Liver (tissue), 9 donors: ENCODE measurements around the gene BRD4. TPM values are rescaled to one million over a fixed set of nuclear protein-coding genes. Genes with fewer than 3 reads are reported as not detected.

Source experiments
- DNase-seq: peaks from one replicate; pipeline ENCODE4 v3.0.0-alpha.2; 2017; ENCODE audit warnings: low spot score
- H3K27ac ChIP-seq, 2 donors: one replicate each; pipeline ENCODE4 v1.7.0; 2013; ENCODE audit warnings: inconsistent platforms in 2 of 2, low read length in 2 of 2, control low read depth in 1 of 2, low read depth in 1 of 2, mild to moderate bottlenecking in 1 of 2
- H3K27me3 ChIP-seq, 4 donors: one replicate each; pipeline versions ENCODE4 v1.6.1 to v1.7.0; 2013; ENCODE audit warnings: low read length in 3 of 4, inconsistent platforms in 1 of 4, mild to moderate bottlenecking in 1 of 4, moderate library complexity in 1 of 4; ENCODE audit not compliant: control insufficient read depth in 4 of 4, insufficient read depth in 4 of 4
- H3K36me3 ChIP-seq, 4 donors: one replicate each; pipeline versions ENCODE4 v1.6.1 to v1.7.0; 2013; ENCODE audit warnings: low read length in 3 of 4, mild to moderate bottlenecking in 3 of 4, low read depth in 1 of 4, moderate library complexity in 1 of 4; ENCODE audit not compliant: control insufficient read depth in 4 of 4, insufficient read depth in 3 of 4
- H3K4me1 ChIP-seq, 4 donors: one replicate each; pipeline versions ENCODE4 v1.6.1 to v1.7.0; 2013; ENCODE audit warnings: low read length in 3 of 4, mild to moderate bottlenecking in 3 of 4, moderate library complexity in 1 of 4; ENCODE audit not compliant: control insufficient read depth in 4 of 4, insufficient read depth in 4 of 4
- H3K4me3 ChIP-seq, 3 donors: one replicate each; pipeline versions ENCODE4 v1.6.1 to v1.7.0; 2013; ENCODE audit warnings: low read length in 3 of 3, control low read depth in 1 of 3, low read depth in 1 of 3, mild to moderate bottlenecking in 1 of 3
- H3K9ac ChIP-seq, 2 donors: one replicate each; pipeline ENCODE4 v1.7.0; 2013; ENCODE audit warnings: low read length in 2 of 2, mild to moderate bottlenecking in 2 of 2, moderate library complexity in 2 of 2, control low read depth in 1 of 2, low read depth in 1 of 2
- H3K9me3 ChIP-seq, 4 donors: one replicate each; pipeline versions ENCODE4 v1.6.1 to v1.7.0; 2013; ENCODE audit warnings: low read length in 3 of 4; ENCODE audit not compliant: control insufficient read depth in 4 of 4
- EGR1 ChIP-seq, 2 donors: IDR thresholded peaks; 2 replicates each; pipeline ENCODE4 v1.6.1; 2016 to 2018; ENCODE audit warnings: antibody characterized with exemption in 2 of 2, low read depth in 2 of 2
- FOXA1 ChIP-seq: IDR thresholded peaks from 2 replicates; pipeline ENCODE4 v1.6.1; 2016; ENCODE audit warnings: antibody characterized with exemption
- FOXA2 ChIP-seq: IDR thresholded peaks from 2 replicates; pipeline ENCODE4 v1.6.1; 2016; ENCODE audit warnings: antibody characterized with exemption
- GABPA ChIP-seq, 2 donors: IDR thresholded peaks in 1 of 2; conservative IDR thresholded peaks in 1 of 2; 2 replicates each; pipeline ENCODE4 v1.6.1; 2016; ENCODE audit warnings: antibody characterized with exemption in 2 of 2, mild to moderate bottlenecking in 1 of 2, moderate library complexity in 1 of 2
- HNF4A ChIP-seq, 2 donors: conservative IDR thresholded peaks; 2 replicates each; pipeline ENCODE4 v1.6.1; 2016; ENCODE audit warnings: antibody characterized with exemption in 2 of 2, mild to moderate bottlenecking in 2 of 2
- HNF4G ChIP-seq: IDR thresholded peaks from 2 replicates; pipeline ENCODE4 v1.6.1; 2016; ENCODE audit warnings: antibody characterized with exemption
- JUND ChIP-seq, 2 donors: IDR thresholded peaks; 2 replicates each; pipeline ENCODE4 v1.6.1; 2016; ENCODE audit warnings: antibody characterized with exemption in 2 of 2
- NR2F2 ChIP-seq: IDR thresholded peaks from 2 replicates; pipeline ENCODE4 v1.6.1; 2016; ENCODE audit warnings: antibody characterized with exemption
- RAD21 ChIP-seq, 2 donors: IDR thresholded peaks; 2 replicates each; pipeline ENCODE4 v1.6.1; 2016; ENCODE audit warnings: antibody characterized with exemption in 2 of 2, mild to moderate bottlenecking in 2 of 2
- RXRA ChIP-seq, 2 donors: IDR thresholded peaks; 2 replicates each; pipeline ENCODE4 v1.6.1; 2017 to 2018; ENCODE audit warnings: antibody characterized with exemption in 2 of 2, mild to moderate bottlenecking in 1 of 2
- SP1 ChIP-seq: IDR thresholded peaks from 2 replicates; pipeline ENCODE4 v1.6.1; 2018; ENCODE audit warnings: antibody characterized with exemption, mild to moderate bottlenecking
- TAF1 ChIP-seq: conservative IDR thresholded peaks from 2 replicates; pipeline ENCODE4 v1.6.1; 2016; ENCODE audit warnings: antibody characterized with exemption, mild to moderate bottlenecking
- YY1 ChIP-seq: IDR thresholded peaks from 2 replicates; pipeline ENCODE4 v1.6.1; 2016; ENCODE audit warnings: antibody characterized with exemption, mild to moderate bottlenecking
- WGBS: extraction: QIAGEN DNeasy Blood & Tissue Kit; methylation state at CpG from one replicate; pipeline ENCODE4 v1.1.7; 2013; 5-methylcytosine and 5-hydroxymethylcytosine counted together
- polyA plus RNA-seq, 2 donors: library from polyadenylated mRNA; stranded (reverse) in 1 of 2; unstranded in 1 of 2; fragments of 200-250 nt in 1 of 2; fragments of >200 nt in 1 of 2; fragmentation: Nextera tagmentation in 1 of 2; extraction: Ambion mirVana in 1 of 2; gene quantifications; one replicate each; pipeline versions ENCODE4 v1.2.1 to v1.2.3, GENCODE V29; 2013 to 2015
- total RNA-seq, 2 donors: library from RNA; depleted of rRNA; stranded (reverse); fragments of >200 nt; gene quantifications; one replicate each; pipeline ENCODE4 v1.2.3, GENCODE V29; 2014
- TF ChIP-seq, protein P1 (sequence below): IDR thresholded peaks from 2 replicates; pipeline ENCODE4 v1.6.1; 2016; ENCODE audit warnings: antibody characterized with exemption
- TF ChIP-seq, protein P2 (sequence below): IDR thresholded peaks from 2 replicates; pipeline ENCODE4 v1.6.1; 2016; ENCODE audit warnings: antibody characterized with exemption
- TF ChIP-seq, protein P3 (sequence below): fragments of 150-350 bp; IDR thresholded peaks from 2 replicates; pipeline ENCODE4 v1.5.1; 2017; ENCODE audit warnings: improper control_type of control experiment, low read depth, low read length; ENCODE audit not compliant: missing input control
- donor health status: healthy.
- donor health status: healthy.
- donor health status: healthy.
- donor health status: healthy.
- donor health status: healthy.

Gene BRD4
- total and polyA plus RNA-seq, 4 donors, result 13.6 to 25.8 (median 20.5) TPM

DNA sequence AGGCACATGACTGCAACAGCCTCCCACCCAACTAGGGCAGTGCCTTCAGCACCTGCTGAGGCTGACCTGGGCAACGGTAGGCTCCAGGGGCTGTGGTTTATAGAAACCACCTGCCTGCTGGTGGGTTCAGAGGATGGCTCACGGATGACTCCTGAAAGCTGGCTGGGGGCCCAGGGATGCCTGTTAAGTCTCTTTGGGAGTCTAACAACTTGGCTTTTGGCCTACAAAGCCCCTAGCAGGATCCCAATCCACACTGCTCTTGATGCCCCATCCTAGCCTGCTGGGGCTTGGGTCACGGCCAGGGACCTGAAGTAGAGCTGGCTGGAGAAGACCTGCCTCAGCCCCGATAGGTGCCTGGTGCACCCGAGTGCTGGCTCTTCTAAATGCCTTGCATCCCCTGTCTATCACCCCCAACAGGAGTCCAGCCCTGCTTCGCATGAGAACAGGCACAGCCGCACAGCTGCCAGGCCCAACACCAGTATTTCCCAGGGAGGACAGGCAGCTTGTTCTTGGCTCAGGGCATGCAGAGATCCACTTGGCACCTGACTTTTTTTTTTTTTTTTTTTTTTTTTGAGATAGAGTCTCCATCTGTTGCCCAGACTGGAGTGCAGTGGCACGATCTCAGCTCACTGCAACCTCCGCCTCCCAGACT lies 91.0 kb downstream of the BRD4 start:
- DNase-seq, result no peak
- no peak overlapping the region for H3K9ac ChIP-seq
- H3K9me3 ChIP-seq, result no peaks in the 10 kb centered on the region
- H3K36me3 ChIP-seq, result peaks cover 20 to 82% (median 36%) of the 10 kb centered on the region in 4 donors
- TF ChIP-seq YY1 (no peak), JUND (IDR thresholded peaks at IDR 0.05) (no peak), EGR1 (IDR thresholded peaks at IDR 0.05; ENCODE audit: low read depth in 2 of 2) (no peak), HNF4G (no peak), RAD21 (IDR thresholded peaks at IDR 0.05) (no peak), RXRA (IDR thresholded peaks at IDR 0.05) (no peak), NR2F2 (no peak), HNF4A (conservative IDR thresholded peaks at IDR 0.05) (no peak)
- TF ChIP-seq, protein P1, sequence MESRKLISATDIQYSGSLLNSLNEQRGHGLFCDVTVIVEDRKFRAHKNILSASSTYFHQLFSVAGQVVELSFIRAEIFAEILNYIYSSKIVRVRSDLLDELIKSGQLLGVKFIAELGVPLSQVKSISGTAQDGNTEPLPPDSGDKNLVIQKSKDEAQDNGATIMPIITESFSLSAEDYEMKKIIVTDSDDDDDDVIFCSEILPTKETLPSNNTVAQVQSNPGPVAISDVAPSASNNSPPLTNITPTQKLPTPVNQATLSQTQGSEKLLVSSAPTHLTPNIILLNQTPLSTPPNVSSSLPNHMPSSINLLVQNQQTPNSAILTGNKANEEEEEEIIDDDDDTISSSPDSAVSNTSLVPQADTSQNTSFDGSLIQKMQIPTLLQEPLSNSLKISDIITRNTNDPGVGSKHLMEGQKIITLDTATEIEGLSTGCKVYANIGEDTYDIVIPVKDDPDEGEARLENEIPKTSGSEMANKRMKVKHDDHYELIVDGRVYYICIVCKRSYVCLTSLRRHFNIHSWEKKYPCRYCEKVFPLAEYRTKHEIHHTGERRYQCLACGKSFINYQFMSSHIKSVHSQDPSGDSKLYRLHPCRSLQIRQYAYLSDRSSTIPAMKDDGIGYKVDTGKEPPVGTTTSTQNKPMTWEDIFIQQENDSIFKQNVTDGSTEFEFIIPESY, result no peak
- TF ChIP-seq, protein P2, sequence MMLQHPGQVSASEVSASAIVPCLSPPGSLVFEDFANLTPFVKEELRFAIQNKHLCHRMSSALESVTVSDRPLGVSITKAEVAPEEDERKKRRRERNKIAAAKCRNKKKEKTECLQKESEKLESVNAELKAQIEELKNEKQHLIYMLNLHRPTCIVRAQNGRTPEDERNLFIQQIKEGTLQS, result no peak
- TF ChIP-seq, protein P3, sequence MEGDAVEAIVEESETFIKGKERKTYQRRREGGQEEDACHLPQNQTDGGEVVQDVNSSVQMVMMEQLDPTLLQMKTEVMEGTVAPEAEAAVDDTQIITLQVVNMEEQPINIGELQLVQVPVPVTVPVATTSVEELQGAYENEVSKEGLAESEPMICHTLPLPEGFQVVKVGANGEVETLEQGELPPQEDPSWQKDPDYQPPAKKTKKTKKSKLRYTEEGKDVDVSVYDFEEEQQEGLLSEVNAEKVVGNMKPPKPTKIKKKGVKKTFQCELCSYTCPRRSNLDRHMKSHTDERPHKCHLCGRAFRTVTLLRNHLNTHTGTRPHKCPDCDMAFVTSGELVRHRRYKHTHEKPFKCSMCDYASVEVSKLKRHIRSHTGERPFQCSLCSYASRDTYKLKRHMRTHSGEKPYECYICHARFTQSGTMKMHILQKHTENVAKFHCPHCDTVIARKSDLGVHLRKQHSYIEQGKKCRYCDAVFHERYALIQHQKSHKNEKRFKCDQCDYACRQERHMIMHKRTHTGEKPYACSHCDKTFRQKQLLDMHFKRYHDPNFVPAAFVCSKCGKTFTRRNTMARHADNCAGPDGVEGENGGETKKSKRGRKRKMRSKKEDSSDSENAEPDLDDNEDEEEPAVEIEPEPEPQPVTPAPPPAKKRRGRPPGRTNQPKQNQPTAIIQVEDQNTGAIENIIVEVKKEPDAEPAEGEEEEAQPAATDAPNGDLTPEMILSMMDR, result no peak
- no peak overlapping the region for H3K27ac ChIP-seq
- H3K4me3 ChIP-seq, result no peak overlapping the region
- H3K27me3 ChIP-seq, result no peaks in the 10 kb centered on the region
- WGBS, result 92% methylated on average over 9 of the region's 9 CpGs
- no peaks in the 10 kb centered on the region for H3K4me1 ChIP-seq

DNA sequence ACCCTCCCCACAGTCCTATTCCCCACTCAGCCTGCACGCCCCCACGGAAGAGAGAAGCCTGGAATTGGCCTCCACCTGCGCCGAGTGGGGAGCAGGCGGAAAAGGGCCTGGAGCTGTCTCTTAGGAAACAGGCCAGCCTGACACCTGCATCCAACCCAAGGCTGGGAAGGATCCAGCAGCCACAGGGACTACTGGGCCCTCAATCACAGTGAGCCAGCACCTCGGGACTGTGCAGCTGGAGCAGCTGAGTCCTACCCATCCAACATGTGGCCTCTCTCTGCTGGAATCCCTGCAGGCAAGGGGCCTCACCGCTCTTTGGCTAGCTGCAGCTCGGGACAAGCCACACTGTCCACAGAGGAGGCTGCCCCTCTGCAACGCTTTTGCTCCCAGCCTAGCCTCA lies 91.8 kb downstream of the BRD4 start:
- Histone ChIP-seq H3K27ac (no peak overlapping the region), H3K36me3 (peaks cover 18 to 83% (median 39%) of the 10 kb centered on the region in 4 donors), H3K4me3 (no peak overlapping the region), H3K9ac (no peak overlapping the region), H3K4me1 (no peaks in the 10 kb centered on the region), H3K27me3 (no peaks in the 10 kb centered on the region), H3K9me3 (no peaks in the 10 kb centered on the region)
- TF ChIP-seq SP1 (no peak), HNF4G (no peak), TAF1 (no peak), NR2F2 (no peak), FOXA1 (no peak), GABPA (IDR thresholded peaks at IDR 0.05 in 1 of 2, conservative IDR thresholded peaks at IDR 0.05 in 1 of 2) (no peak), EGR1 (IDR thresholded peaks at IDR 0.05; ENCODE audit: low read depth in 2 of 2) (no peak), YY1 (no peak), JUND (IDR thresholded peaks at IDR 0.05) (no peak), RAD21 (IDR thresholded peaks at IDR 0.05) (no peak), FOXA2 (no peak), RXRA (IDR thresholded peaks at IDR 0.05) (no peak)
- TF ChIP-seq, protein P3, result no peak
- TF ChIP-seq, protein P1, result no peak
- TF ChIP-seq, protein P2, result no peak
- no peak for DNase-seq
- WGBS, result 97% methylated on average over 9 of the region's 9 CpGs
